HG02642 (cell line): ENCODE data around the gene FXYD6.
"Not testable (repeated sequence)": the region's sequence is repeated elsewhere in the genome, so short reads cannot be mapped to it uniquely, and the experiment has no call there.

ENCODE experiments used
- ATAC-seq: cut with Tn5 transposase; IDR thresholded peaks from one replicate; pipeline ENCODE4 v1.9.1; 2021; ENCODE audit warnings: mild to moderate bottlenecking; ENCODE audit not compliant: unreplicated experiment, poor library complexity

The FXYD6 gene

GRCh38 chr11:117876341-117877119, at the start of gene FXYD6:
TSS of gene FXYD6 (minus strand) at chr11:117876658. CDS start at chr11:117842776, 33,882 bp downstream.
- no peak for ATAC-seq

- not testable (repeated sequence) for ATAC-seq
Observed at GRCh38 chr11:117926166-117926565, 49.7 kb upstream of the FXYD6 start.

- ATAC-seq: no peak
Observed at GRCh38 chr11:117925198-117925925, 48.9 kb upstream of the FXYD6 start.

- ATAC-seq: no peak
Observed at GRCh38 chr11:117924631-117925170, 48.2 kb upstream of the FXYD6 start.

- ATAC-seq: no peak
Observed at GRCh38 chr11:117923773-117924172, 47.3 kb upstream of the FXYD6 start.

GRCh38 chr11:117923275-117923674, 46.8 kb upstream of the FXYD6 start:
- no peak for ATAC-seq

GRCh38 chr11:117921893-117922292, 45.4 kb upstream of the FXYD6 start:
- no peak for ATAC-seq

- no peak for ATAC-seq
Observed at GRCh38 chr11:117921456-117921855, 45.0 kb upstream of the FXYD6 start.

GRCh38 chr11:117919781-117920221, 43.3 kb upstream of the FXYD6 start:
- no peak for ATAC-seq

GRCh38 chr11:117919341-117919740, 42.9 kb upstream of the FXYD6 start:
- no peak for ATAC-seq

- no peak for ATAC-seq
Observed at GRCh38 chr11:117918366-117919255, 42.2 kb upstream of the FXYD6 start.

GRCh38 chr11:117917591-117918151, 41.2 kb upstream of the FXYD6 start:
- ATAC-seq: no peak

- ATAC-seq: no peak
Observed at GRCh38 chr11:117916956-117917355, 40.5 kb upstream of the FXYD6 start.

GRCh38 chr11:117915672-117916235, 39.3 kb upstream of the FXYD6 start:
- no peak for ATAC-seq

GRCh38 chr11:117914991-117915618, 38.6 kb upstream of the FXYD6 start:
- no peak for ATAC-seq

- no peak for ATAC-seq
Observed at GRCh38 chr11:117914398-117914761, 37.9 kb upstream of the FXYD6 start.

GRCh38 chr11:117913736-117914397, 37.4 kb upstream of the FXYD6 start:
- ATAC-seq: no peak

- ATAC-seq: no peak
Observed at GRCh38 chr11:117912497-117912896, 36.0 kb upstream of the FXYD6 start.

- no peak for ATAC-seq
Observed at GRCh38 chr11:117911694-117912093, 35.2 kb upstream of the FXYD6 start.
